K562 (cell line): ENCODE measurements around the gene LST1. TPM values are rescaled to one million over a fixed set of nuclear protein-coding genes. Genes with fewer than 3 reads are reported as not detected.

Experiments used
- BHLHE40 ChIP-seq: IDR thresholded peaks from 2 replicates; pipeline ENCODE4 v1.6.1; 2011; ENCODE audit warnings: low read length, improper control_type of control experiment
- CBFB ChIP-seq: sonication (generic); formaldehyde crosslinking; IDR thresholded peaks from 2 replicates; pipeline ENCODE4 v1.4.0; 2020; ENCODE audit warnings: mild to moderate bottlenecking, missing genetic modification reagents
- CC2D1A ChIP-seq: fragments of 450-650 bp; IDR thresholded peaks from 2 replicates; pipeline ENCODE4 v1.6.1; 2017; ENCODE audit warnings: mild to moderate bottlenecking
- CTBP1 ChIP-seq: fragments of 450-650 bp; IDR thresholded peaks from 2 replicates; pipeline ENCODE4 v1.6.1; 2016; ENCODE audit warnings: borderline replicate concordance
- ELF2 ChIP-seq: fragments of 250-450 bp; sonication (Bioruptor Pico); IDR thresholded peaks from 2 replicates; pipeline ENCODE4 v1.5.0; 2021; ENCODE audit warnings: mild to moderate bottlenecking
- ETV6 ChIP-seq, 3 experiments: fragments of 150-350 bp in 1 of 3; sonication (generic) in 1 of 3; formaldehyde crosslinking in 1 of 3; IDR thresholded peaks; 2 replicates each; pipeline versions ENCODE4 v1.6.1 to v1.8.0; 2014 to 2022; ENCODE audit warnings: borderline replicate concordance in 2 of 3, low read depth in 2 of 3, antibody characterized with exemption in 1 of 3, low read length in 1 of 3, mild to moderate bottlenecking in 1 of 3, missing genetic modification reagents in 1 of 3
- NR2C2 ChIP-seq, 2 experiments: fragments of 200-800 bp in 1 of 2; sonication (Bioruptor generic) in 1 of 2; sonication (generic) in 1 of 2; formaldehyde crosslinking in 1 of 2; IDR thresholded peaks; 2 replicates each; pipeline versions ENCODE4 v1.6.1 to v1.8.0; 2016 to 2022; ENCODE audit warnings: mild to moderate bottlenecking in 1 of 2, missing compliant biosample characterization in 1 of 2, missing genetic modification characterization in 1 of 2, missing genetic modification reagents in 1 of 2
- POLR2AphosphoS5 ChIP-seq: IDR thresholded peaks from 2 replicates; pipeline ENCODE4 v1.6.1; 2011; ENCODE audit warnings: mild to moderate bottlenecking, low read depth, low read length, moderate library complexity; ENCODE audit not compliant: control insufficient read depth, insufficient read depth
- RBM14 ChIP-seq: fragments of 200-400 bp; formaldehyde crosslinking; IDR thresholded peaks from 2 replicates; pipeline ENCODE4 v1.6.1; 2018; ENCODE audit warnings: low read depth, mild to moderate bottlenecking, low read length, moderate library complexity, borderline replicate concordance; ENCODE audit not compliant: insufficient read depth
- RBM22 ChIP-seq: fragments of 200-400 bp; formaldehyde crosslinking; IDR thresholded peaks from 2 replicates; pipeline ENCODE4 v1.6.1; 2018; ENCODE audit warnings: low read length, low read depth; ENCODE audit not compliant: poor library complexity, severe bottlenecking
- RHOXF2B ChIP-seq: fragments of 250-450 bp; sonication (Bioruptor Pico); conservative IDR thresholded peaks from 2 replicates; pipeline ENCODE4 v1.5.1; 2021
- ZC3H8 ChIP-seq: fragments of 450-650 bp; IDR thresholded peaks from 2 replicates; pipeline ENCODE4 v1.6.1; 2017
- ZNF165 ChIP-seq: fragments of 250-450 bp; sonication (Bioruptor Pico); IDR thresholded peaks from 2 replicates; pipeline ENCODE4 v1.4.0; 2020; ENCODE audit warnings: borderline replicate concordance
- ZNF3 ChIP-seq: fragments of 250-450 bp; sonication (Bioruptor Pico); IDR thresholded peaks from 2 replicates; pipeline ENCODE4 v1.5.0; 2021; ENCODE audit warnings: mild to moderate bottlenecking, moderate library complexity
- polyA plus RNA-seq, 8 experiments: library from polyadenylated mRNA; depleted of rRNA in 4 of 8; stranded (reverse) in 5 of 8; unstranded in 3 of 8; fragments of >200 nt; fragmentation: Nextera tagmentation in 2 of 8; fragmentation: Illumina TruSeq in 1 of 8; extraction: Ambion mirVana in 2 of 8; extraction: Trizol in 1 of 8; gene quantifications; 2 replicates each; pipeline versions ENCODE4 v1.2.1 to v1.2.3, GENCODE V29; 2011 to 2014; ENCODE audit warnings: inconsistent platforms in 1 of 8, missing spikeins in 1 of 8
- total RNA-seq, 7 experiments: library from RNA; depleted of rRNA in 6 of 7; stranded (reverse); fragments of >200 nt in 6 of 7; fragmentation: Illumina TruSeq in 2 of 7; extraction: Trizol in 2 of 7; gene quantifications; 2 replicates each; pipeline versions ENCODE4 v1.2.1 to v1.2.3, GENCODE V29; 2011 to 2021; ENCODE audit warnings: low replicate concordance in 1 of 7
- TF ChIP-seq, protein P1 (sequence below): fragments of 250-450 bp; sonication (Bioruptor Pico); IDR thresholded peaks from 2 replicates; pipeline ENCODE4 v1.8.0; 2022; ENCODE audit warnings: inconsistent platforms
- TF ChIP-seq, protein P2 (sequence below): sonication (generic); formaldehyde crosslinking; IDR thresholded peaks from 2 replicates; pipeline ENCODE4 v1.8.0; 2022; ENCODE audit warnings: missing genetic modification reagents, mild to moderate bottlenecking, borderline replicate concordance

LST1 gene
- total and polyA plus RNA-seq, 9 of the 15 experiments (the other 6 are each of a cell fraction or from before 2014, with no cell fraction given): 0.82 to 7.8 (median 1.7) TPM

DNA sequence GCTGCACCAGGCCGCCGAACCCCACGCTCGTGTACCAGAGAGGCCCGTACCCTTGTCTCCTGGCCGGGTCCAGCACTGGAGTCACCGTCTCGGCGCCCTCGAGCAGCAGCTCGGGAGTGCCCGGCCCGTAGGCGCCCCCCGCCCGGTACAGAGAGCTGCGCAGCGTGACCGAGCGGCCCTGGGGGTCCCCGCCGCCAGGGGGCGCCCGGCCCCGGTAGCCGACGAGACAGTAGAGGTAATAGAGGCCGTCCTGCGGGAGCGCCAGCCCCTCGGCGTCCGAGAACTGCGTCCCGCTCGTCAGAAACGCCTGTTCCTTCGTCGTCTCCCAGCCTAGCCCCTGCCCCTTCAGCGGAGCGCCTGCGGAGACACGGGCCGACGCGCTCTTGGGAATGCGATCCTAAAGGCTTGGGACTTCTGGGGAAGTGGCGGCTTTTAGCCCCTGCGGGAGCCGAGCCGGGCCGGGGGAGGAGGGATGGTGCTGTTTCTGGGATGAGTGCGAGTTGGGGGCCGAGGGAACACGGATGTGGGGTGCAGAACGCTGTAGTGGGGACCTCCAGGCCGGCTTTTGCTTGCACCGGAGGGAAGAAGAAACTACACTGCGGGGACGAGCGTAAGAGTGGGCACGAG is 5.2 kb upstream of the LST1 start (continued):
- TF ChIP-seq NR2C2 (CRISPR knock-in tag; IDR thresholded peaks at IDR 0.05) (peak; percentile 83), NR2C2 (tag; IDR thresholded peaks at IDR 0.05) (no peak), ELF2 (CRISPR knock-in tag) (no peak), ZC3H8 (no peak), ETV6 (IDR thresholded peaks at IDR 0.05; ENCODE audit: borderline replicate concordance in 1 of 2, low read depth in 2 of 2, low read length in 1 of 2) (no peak), ETV6 (CRISPR knock-in tag; IDR thresholded peaks at IDR 0.05; ENCODE audit: borderline replicate concordance) (no peak), POLR2AphosphoS5 (peak; percentile 36; the same call in 1 of the 2 replicates), RBM14 (peak; percentile 96; the same call in 1 of the 2 replicates), CC2D1A (no peak), ZNF165 (no peak), CBFB (CRISPR knock-in tag) (peak; percentile 60; the same call in 1 of the 2 replicates), BHLHE40 (peak; percentile 74), RHOXF2B (CRISPR knock-in tag) (no peak), RBM22 (peak; percentile 71), ZNF3 (CRISPR knock-in tag) (no peak), CTBP1 (peak; percentile 91)
- TF ChIP-seq, protein P1, sequence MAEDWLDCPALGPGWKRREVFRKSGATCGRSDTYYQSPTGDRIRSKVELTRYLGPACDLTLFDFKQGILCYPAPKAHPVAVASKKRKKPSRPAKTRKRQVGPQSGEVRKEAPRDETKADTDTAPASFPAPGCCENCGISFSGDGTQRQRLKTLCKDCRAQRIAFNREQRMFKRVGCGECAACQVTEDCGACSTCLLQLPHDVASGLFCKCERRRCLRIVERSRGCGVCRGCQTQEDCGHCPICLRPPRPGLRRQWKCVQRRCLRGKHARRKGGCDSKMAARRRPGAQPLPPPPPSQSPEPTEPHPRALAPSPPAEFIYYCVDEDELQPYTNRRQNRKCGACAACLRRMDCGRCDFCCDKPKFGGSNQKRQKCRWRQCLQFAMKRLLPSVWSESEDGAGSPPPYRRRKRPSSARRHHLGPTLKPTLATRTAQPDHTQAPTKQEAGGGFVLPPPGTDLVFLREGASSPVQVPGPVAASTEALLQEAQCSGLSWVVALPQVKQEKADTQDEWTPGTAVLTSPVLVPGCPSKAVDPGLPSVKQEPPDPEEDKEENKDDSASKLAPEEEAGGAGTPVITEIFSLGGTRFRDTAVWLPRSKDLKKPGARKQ (CRISPR knock-in tag): no peak
- TF ChIP-seq, protein P2, sequence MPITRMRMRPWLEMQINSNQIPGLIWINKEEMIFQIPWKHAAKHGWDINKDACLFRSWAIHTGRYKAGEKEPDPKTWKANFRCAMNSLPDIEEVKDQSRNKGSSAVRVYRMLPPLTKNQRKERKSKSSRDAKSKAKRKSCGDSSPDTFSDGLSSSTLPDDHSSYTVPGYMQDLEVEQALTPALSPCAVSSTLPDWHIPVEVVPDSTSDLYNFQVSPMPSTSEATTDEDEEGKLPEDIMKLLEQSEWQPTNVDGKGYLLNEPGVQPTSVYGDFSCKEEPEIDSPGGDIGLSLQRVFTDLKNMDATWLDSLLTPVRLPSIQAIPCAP (CRISPR knock-in tag): no peak
